Smooth muscle cell (in vitro differentiated cells): ENCODE data around the gene MAEL. TPM values are rescaled to one million over a fixed set of nuclear protein-coding genes. Genes with fewer than 3 reads are reported as not detected.

Source experiments
- DNase-seq: peaks from one replicate; lab custom pipeline; 2025; ENCODE audit not compliant: unreplicated experiment; lab: John Stamatoyannopoulos, UW
- H2AFZ ChIP-seq: fragments of 200-600 bp; sonication (generic); 2 replicates; pipeline ENCODE4 v1.6.0; 2016; ENCODE audit warnings: antibody characterized with exemption, low read depth, mild to moderate bottlenecking
- H3F3A ChIP-seq: fragments of 200-600 bp; sonication (generic); 2 replicates; pipeline ENCODE4 v1.6.0; 2017; ENCODE audit warnings: antibody characterized with exemption, low read depth
- H3K27ac ChIP-seq: fragments of 200-600 bp; sonication (generic); 2 replicates; pipeline ENCODE4 v1.5.1; 2016; ENCODE audit warnings: low read depth, mild to moderate bottlenecking
- H3K27me3 ChIP-seq: fragments of 200-600 bp; sonication (generic); 2 replicates; pipeline ENCODE4 v1.6.1; 2016; ENCODE audit warnings: low read depth, mild to moderate bottlenecking
- H3K36me3 ChIP-seq: fragments of 200-600 bp; sonication (generic); 2 replicates; pipeline ENCODE4 v1.5.1; 2016; ENCODE audit warnings: low read depth
- H3K4me1 ChIP-seq: fragments of 200-600 bp; sonication (generic); 2 replicates; pipeline ENCODE4 v1.5.1; 2016; ENCODE audit warnings: low read depth
- H3K4me2 ChIP-seq: fragments of 200-600 bp; sonication (generic); 2 replicates; pipeline ENCODE4 v1.6.0; 2016; ENCODE audit warnings: mild to moderate bottlenecking
- H3K4me3 ChIP-seq: fragments of 200-600 bp; sonication (generic); 2 replicates; pipeline ENCODE4 v1.5.1; 2016; ENCODE audit warnings: mild to moderate bottlenecking
- H3K79me2 ChIP-seq: fragments of 200-600 bp; sonication (generic); 2 replicates; pipeline ENCODE4 v1.6.0; 2016; ENCODE audit warnings: low read depth, mild to moderate bottlenecking
- H3K9ac ChIP-seq: fragments of 200-600 bp; sonication (generic); 2 replicates; pipeline ENCODE4 v1.6.0; 2016; ENCODE audit warnings: low read depth
- H3K9me3 ChIP-seq: fragments of 200-600 bp; sonication (generic); replicated peaks from 2 replicates; pipeline ENCODE4 v1.5.1; 2016; ENCODE audit warnings: low read depth
- H4K20me1 ChIP-seq: fragments of 200-600 bp; sonication (generic); 2 replicates; pipeline ENCODE4 v1.6.0; 2016; ENCODE audit warnings: low read depth
- WGBS: methylation state at CpG from one replicate; pipeline ENCODE4 v1.1.7; 2016; ENCODE audit warnings: low lambda C conversion rate; 5-methylcytosine and 5-hydroxymethylcytosine counted together
- polyA plus RNA-seq: library from polyadenylated mRNA; unstranded; fragments of >200 nt; fragmentation: Nextera tagmentation; extraction: Ambion mirVana; gene quantifications from 2 replicates; pipeline ENCODE4 v1.2.1, GENCODE V29; 2016
- total RNA-seq: library from RNA; depleted of rRNA; stranded (reverse); fragments of >200 nt; gene quantifications from 2 replicates; pipeline ENCODE4 v1.2.3, GENCODE V29; 2014
- TF ChIP-seq, protein P1 (sequence below): fragments of 200-600 bp; sonication (generic); IDR thresholded peaks from 2 replicates; pipeline ENCODE4 v1.5.1; 2017; ENCODE audit warnings: borderline replicate concordance, mild to moderate bottlenecking, antibody characterized with exemption; ENCODE audit not compliant: insufficient read depth, poor library complexity, severe bottlenecking

Gene MAEL
- total and polyA plus RNA-seq, 2 experiments from 2014 or later, result 0.27 TPM; not detected in 1

DNA sequence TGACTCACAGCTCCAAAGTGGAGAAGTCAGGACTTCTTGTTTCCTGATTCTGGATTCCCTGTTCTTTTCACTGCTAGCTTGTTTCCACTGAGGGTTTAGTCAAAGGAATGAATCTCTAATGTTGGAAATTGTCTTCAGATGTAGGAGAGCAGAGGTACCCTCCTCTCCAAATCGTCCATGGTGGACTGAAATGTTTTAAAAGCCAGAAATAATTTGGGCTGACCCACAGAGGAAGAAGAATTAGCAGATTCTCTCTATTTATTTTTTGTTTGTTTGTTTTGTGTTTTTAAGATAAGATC, 70.7 kb downstream of the MAEL start:
- H3K4me3 ChIP-seq, result no peak overlapping the region
- TF ChIP-seq, protein P1, sequence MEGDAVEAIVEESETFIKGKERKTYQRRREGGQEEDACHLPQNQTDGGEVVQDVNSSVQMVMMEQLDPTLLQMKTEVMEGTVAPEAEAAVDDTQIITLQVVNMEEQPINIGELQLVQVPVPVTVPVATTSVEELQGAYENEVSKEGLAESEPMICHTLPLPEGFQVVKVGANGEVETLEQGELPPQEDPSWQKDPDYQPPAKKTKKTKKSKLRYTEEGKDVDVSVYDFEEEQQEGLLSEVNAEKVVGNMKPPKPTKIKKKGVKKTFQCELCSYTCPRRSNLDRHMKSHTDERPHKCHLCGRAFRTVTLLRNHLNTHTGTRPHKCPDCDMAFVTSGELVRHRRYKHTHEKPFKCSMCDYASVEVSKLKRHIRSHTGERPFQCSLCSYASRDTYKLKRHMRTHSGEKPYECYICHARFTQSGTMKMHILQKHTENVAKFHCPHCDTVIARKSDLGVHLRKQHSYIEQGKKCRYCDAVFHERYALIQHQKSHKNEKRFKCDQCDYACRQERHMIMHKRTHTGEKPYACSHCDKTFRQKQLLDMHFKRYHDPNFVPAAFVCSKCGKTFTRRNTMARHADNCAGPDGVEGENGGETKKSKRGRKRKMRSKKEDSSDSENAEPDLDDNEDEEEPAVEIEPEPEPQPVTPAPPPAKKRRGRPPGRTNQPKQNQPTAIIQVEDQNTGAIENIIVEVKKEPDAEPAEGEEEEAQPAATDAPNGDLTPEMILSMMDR, result no peak
- no peak overlapping the region for H3K9ac ChIP-seq
- no peaks in the 10 kb centered on the region for H3K36me3 ChIP-seq
- no peaks in the 10 kb centered on the region for H3F3A ChIP-seq
- peaks cover 4% of the 10 kb centered on the region for H3K4me1 ChIP-seq
- no peak overlapping the region for H3K4me2 ChIP-seq
- H3K27me3 ChIP-seq, result no peaks in the 10 kb centered on the region
- no peaks in the 10 kb centered on the region for H3K9me3 ChIP-seq
- 76% methylated on average over 1 of the region's 1 CpG for WGBS
- DNase-seq, result no peak
- no peaks in the 10 kb centered on the region for H4K20me1 ChIP-seq
- H3K27ac ChIP-seq, result no peak overlapping the region
- H3K79me2 ChIP-seq, result no peaks in the 10 kb centered on the region
- no peak overlapping the region for H2AFZ ChIP-seq

DNA sequence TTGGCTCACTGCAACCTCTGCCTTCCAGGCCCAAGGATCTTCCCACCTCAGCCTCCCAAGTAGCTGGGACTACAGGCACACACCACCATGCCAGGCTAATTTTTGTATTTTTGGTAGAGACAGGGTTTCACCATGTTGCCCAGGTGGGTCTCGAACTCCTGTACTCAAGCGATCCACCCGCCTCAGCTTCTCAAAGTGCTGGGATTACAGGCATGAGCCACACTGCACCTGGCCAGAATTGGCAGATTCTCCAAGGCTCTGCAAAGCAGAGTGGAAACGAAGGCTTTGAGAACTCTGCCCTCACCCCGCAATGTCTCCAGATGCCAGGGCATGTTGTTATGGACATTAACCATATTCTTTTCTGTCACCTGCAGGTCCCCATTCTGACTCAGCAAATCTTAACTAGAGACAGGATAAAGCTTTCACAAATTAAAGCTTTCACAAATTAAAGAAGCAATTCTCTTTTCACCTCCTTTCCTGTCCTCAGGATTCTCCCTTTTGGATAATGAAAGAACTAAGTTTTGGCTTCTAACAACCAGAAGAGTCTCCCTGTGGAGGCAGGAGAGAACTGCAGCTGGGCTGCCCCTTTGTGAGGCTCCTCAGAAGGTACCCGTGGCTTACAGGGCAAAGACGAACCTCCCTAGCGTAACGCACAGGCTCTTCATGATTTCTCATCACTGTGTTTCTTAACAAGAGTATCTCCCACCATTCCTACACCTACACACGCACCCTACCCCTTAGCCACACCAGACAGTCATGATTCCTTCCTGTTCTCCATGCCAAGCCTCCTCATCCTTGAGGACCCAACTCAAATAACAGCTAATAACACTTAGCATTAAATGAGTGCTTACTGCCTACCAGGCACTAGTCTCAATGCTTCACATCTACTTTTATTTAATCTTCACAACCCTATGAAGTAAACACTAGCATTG, 71.3 kb downstream of the MAEL start:
- Histone ChIP-seq H3F3A (no peaks in the 10 kb centered on the region), H2AFZ (no peak overlapping the region), H3K79me2 (no peaks in the 10 kb centered on the region), H3K27ac (no peak overlapping the region), H3K27me3 (no peaks in the 10 kb centered on the region), H4K20me1 (no peaks in the 10 kb centered on the region), H3K4me1 (peaks cover 4% of the 10 kb centered on the region), H3K4me2 (no peak overlapping the region), H3K4me3 (no peak overlapping the region), H3K9ac (no peak overlapping the region), H3K36me3 (no peaks in the 10 kb centered on the region), H3K9me3 (no peaks in the 10 kb centered on the region)
- 84% methylated on average over 10 of the region's 10 CpGs for WGBS
- no peak for DNase-seq
- TF ChIP-seq, protein P1, result peak; percentile 13

DNA sequence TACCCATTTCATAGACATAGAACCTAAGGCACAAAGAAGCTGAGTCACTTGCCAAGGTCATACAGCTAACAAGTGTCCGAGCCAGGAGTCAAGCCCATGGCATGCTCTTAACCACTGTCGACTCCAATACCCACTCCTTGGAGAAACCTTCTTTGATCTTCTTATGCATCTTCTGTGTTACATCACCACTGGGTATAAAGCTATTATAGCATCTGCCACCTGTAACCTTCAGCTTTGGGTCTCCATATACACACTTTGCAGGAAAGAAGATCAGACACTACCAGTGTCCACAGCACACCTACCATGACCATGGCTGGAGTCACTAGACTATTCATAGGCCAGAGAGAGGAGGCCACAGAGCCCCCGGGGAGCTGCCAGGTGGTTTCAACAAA, 72.0 kb downstream of the MAEL start:
- 87% methylated on average over 3 of the region's 3 CpGs for WGBS
- no peak overlapping the region for H3K4me3 ChIP-seq
- H3K79me2 ChIP-seq, result no peaks in the 10 kb centered on the region
- no peaks in the 10 kb centered on the region for H4K20me1 ChIP-seq
- no peak overlapping the region for H2AFZ ChIP-seq
- TF ChIP-seq, protein P1, result no peak
- no peaks in the 10 kb centered on the region for H3K9me3 ChIP-seq
- H3K27ac ChIP-seq, result no peak overlapping the region
- no peaks in the 10 kb centered on the region for H3K27me3 ChIP-seq
- DNase-seq, result no peak
- no peaks in the 10 kb centered on the region for H3F3A ChIP-seq
- H3K4me1 ChIP-seq, result peaks cover 4% of the 10 kb centered on the region
- no peak overlapping the region for H3K4me2 ChIP-seq
- H3K36me3 ChIP-seq, result no peaks in the 10 kb centered on the region
- no peak overlapping the region for H3K9ac ChIP-seq

DNA sequence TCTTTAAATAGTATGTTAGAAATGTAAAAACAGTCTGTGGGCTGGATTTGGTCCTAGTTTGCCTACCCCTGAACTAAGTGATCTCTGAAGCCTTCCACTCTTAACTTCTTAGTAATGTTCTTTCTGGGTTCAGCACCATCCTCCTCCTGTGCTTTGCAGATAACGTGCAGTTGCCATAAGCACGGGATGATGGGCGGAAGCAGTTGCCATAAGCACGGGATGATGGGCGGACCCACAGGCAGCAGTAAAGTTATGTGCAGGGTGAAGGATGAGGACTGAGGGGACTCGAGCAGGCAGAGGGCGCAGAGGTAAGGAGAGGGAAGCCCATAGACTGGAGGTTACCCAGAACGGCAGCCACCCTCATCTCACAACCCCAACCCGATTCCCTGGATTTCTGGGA, 75.5 kb downstream of the MAEL start:
- no peaks in the 10 kb centered on the region for H3K27me3 ChIP-seq
- H3K36me3 ChIP-seq, result no peaks in the 10 kb centered on the region
- no peaks in the 10 kb centered on the region for H3K79me2 ChIP-seq
- H3K27ac ChIP-seq, result no peak overlapping the region
- H3K9me3 ChIP-seq, result no peaks in the 10 kb centered on the region
- TF ChIP-seq, protein P1, result no peak
- H3K4me2 ChIP-seq, result no peak overlapping the region
- DNase-seq, result no peak
- H3K4me1 ChIP-seq, result no peaks in the 10 kb centered on the region
- H4K20me1 ChIP-seq, result no peaks in the 10 kb centered on the region
- no peak overlapping the region for H3K9ac ChIP-seq
- no peaks in the 10 kb centered on the region for H3F3A ChIP-seq
- H2AFZ ChIP-seq, result no peak overlapping the region
- H3K4me3 ChIP-seq, result no peak overlapping the region
- 91% methylated on average over 9 of the region's 9 CpGs for WGBS
